Lower leg skin (tissue), 4 donors: Measurements from ENCODE around the gene RNF151. TPM values are rescaled to one million over a fixed set of nuclear protein-coding genes. Genes with fewer than 3 reads are reported as not detected.

Experiments
- DNase-seq, 2 donors: peaks; one replicate each; pipeline ENCODE4 v3.0.0-alpha.2; 2019; ENCODE audit warnings: low spot score in 2 of 2
- H3K4me3 ChIP-seq: fragments of 200-600 bp; sonication (generic); 2 replicates; pipeline ENCODE4 v1.5.1; 2017; ENCODE audit warnings: mild to moderate bottlenecking, low read depth; ENCODE audit not compliant: poor library complexity, severe bottlenecking
- POLR2A ChIP-seq, 2 donors: fragments of 450-650 bp; IDR thresholded peaks; one replicate each; pipeline ENCODE4 v1.6.1; 2016 to 2017; ENCODE audit warnings: antibody characterized with exemption in 2 of 2, mild to moderate bottlenecking in 1 of 2, moderate library complexity in 1 of 2
- WGBS, 2 donors: methylation state at CpG; one replicate each; pipeline ENCODE4 v1.1.5; 2018; 5-methylcytosine and 5-hydroxymethylcytosine counted together
- intact Hi-C: fragments of 100-400 bp; cut with DNase I; formaldehyde crosslinking; loops from one replicate; pipeline ENCODE4 v1.15.0; 2023; ENCODE audit warnings: low total_unique reads
- total RNA-seq, 4 donors: library from RNA; depleted of rRNA; stranded (reverse); fragments of >200 nt; gene quantifications; one replicate each; pipeline ENCODE4 v1.1.0, GENCODE V29; 2016
- TF ChIP-seq, protein P1 (sequence below), 3 donors: fragments of 450-650 bp; IDR thresholded peaks; one replicate each; pipeline ENCODE4 v1.5.1; 2016; ENCODE audit warnings: antibody characterized with exemption in 3 of 3, mild to moderate bottlenecking in 3 of 3, moderate library complexity in 2 of 3

The RNF151 gene
- total RNA-seq, 4 donors from 2014 or later: not detected

- H3K4me3 ChIP-seq: no peak overlapping the region
- 0 to 21% methylated on average over 18 to 39 of the region's 96 CpGs for WGBS, 2 donors
- DNase-seq: peak; percentile 92 to 98
- no peak for TF ChIP-seq POLR2A (IDR thresholded peaks at IDR 0.05)
- TF ChIP-seq, protein P1, sequence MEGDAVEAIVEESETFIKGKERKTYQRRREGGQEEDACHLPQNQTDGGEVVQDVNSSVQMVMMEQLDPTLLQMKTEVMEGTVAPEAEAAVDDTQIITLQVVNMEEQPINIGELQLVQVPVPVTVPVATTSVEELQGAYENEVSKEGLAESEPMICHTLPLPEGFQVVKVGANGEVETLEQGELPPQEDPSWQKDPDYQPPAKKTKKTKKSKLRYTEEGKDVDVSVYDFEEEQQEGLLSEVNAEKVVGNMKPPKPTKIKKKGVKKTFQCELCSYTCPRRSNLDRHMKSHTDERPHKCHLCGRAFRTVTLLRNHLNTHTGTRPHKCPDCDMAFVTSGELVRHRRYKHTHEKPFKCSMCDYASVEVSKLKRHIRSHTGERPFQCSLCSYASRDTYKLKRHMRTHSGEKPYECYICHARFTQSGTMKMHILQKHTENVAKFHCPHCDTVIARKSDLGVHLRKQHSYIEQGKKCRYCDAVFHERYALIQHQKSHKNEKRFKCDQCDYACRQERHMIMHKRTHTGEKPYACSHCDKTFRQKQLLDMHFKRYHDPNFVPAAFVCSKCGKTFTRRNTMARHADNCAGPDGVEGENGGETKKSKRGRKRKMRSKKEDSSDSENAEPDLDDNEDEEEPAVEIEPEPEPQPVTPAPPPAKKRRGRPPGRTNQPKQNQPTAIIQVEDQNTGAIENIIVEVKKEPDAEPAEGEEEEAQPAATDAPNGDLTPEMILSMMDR (IDR thresholded peaks at IDR 0.05): no peak
- intact Hi-C loops: no loop called here
Observed at GRCh38 chr16:1991948-1992703, 25.5 kb downstream of the RNF151 start.

DNA sequence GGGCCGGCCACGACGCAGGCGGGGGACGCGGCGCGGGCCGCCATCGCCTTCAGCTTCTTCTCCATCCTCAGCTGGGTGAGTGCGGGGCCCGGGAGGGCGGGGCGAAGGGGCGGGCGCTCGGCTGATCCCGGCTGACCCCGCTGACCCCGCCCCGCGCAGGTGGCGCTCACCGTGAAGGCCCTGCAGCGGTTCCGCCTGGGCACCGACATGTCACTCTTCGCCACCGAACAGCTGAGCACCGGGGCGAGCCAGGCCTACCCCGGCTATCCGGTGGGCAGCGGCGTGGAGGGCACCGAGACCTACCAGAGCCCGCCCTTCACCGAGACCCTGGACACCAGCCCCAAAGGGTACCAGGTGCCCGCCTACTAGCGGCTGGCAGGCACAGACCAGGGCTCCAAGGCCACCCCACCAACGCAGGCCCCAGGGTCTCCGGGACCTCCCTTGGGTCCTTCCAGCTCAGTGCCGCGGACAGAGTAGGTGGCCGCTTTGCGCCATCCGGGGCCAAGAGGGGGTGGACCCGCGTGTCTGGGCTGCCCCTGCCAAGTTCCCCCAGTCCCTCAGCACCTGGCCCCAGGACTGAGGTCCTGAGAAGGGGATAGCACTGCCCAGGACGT lies 26.2 kb downstream of the RNF151 start:
- intact Hi-C loops: no loop called here
- 50 to 81% methylated on average over 18 to 42 of the region's 50 CpGs for WGBS, 2 donors
- no peak for TF ChIP-seq POLR2A (IDR thresholded peaks at IDR 0.05)
- TF ChIP-seq, protein P1 (IDR thresholded peaks at IDR 0.05): no peak
- no peak for DNase-seq
- H3K4me3 ChIP-seq: no peak overlapping the region

- DNase-seq: no peak
- intact Hi-C loops: no loop called here
- TF ChIP-seq, protein P1 (IDR thresholded peaks at IDR 0.05): no peak
- TF ChIP-seq POLR2A (IDR thresholded peaks at IDR 0.05): no peak
- 59 to 64% methylated on average over 2 of the region's 2 CpGs for WGBS, 2 donors
- no peak overlapping the region for H3K4me3 ChIP-seq
Observed at GRCh38 chr16:1993731-1994131, 27.1 kb downstream of the RNF151 start.

- no peak overlapping the region for H3K4me3 ChIP-seq
Observed at GRCh38 chr16:1997494-1998359, 31.1 kb downstream of the RNF151 start.

GRCh38 chr16:1998360-1998835 lies 31.7 kb downstream of the RNF151 start:
- 86 to 93% methylated on average over 19 to 25 of the region's 27 CpGs for WGBS, 2 donors
- TF ChIP-seq, protein P1 (IDR thresholded peaks at IDR 0.05): no peak
- no peak for TF ChIP-seq POLR2A (IDR thresholded peaks at IDR 0.05)
- intact Hi-C loops: no loop called here
- H3K4me3 ChIP-seq: no peak overlapping the region
- no peak for DNase-seq

More at GRCh38 chr16:1997494-1998359, 31.1 kb downstream of the RNF151 start:
- intact Hi-C loops: no loop called here
- no peak for TF ChIP-seq POLR2A (IDR thresholded peaks at IDR 0.05)
- TF ChIP-seq, protein P1 (IDR thresholded peaks at IDR 0.05): no peak
- WGBS, 2 donors: 78% methylated on average over 26 of the region's 26 CpGs
- no peak for DNase-seq
